H9 (cell line): Measurements from ENCODE around the gene RANBP17. TPM values are rescaled to one million over a fixed set of nuclear protein-coding genes. Genes with fewer than 3 reads are reported as not detected.

ENCODE experiments used
- DNase-seq: peaks from one replicate; pipeline ENCODE4 v3.0.0-alpha.2; 2017
- H2AFZ ChIP-seq: one replicate; pipeline ENCODE4 v1.6.1; 2013; ENCODE audit warnings: mild to moderate bottlenecking, low read length, control low read depth, moderate library complexity
- H2AK5ac ChIP-seq: 2 replicates; pipeline ENCODE4 v1.6.1; 2013; ENCODE audit warnings: low read length, control low read depth, mixed read lengths; ENCODE audit not compliant: insufficient read length
- H2BK120ac ChIP-seq: one replicate; pipeline ENCODE4 v1.6.1; 2013; ENCODE audit warnings: low read depth, mild to moderate bottlenecking, low read length, control low read depth, inconsistent platforms; ENCODE audit not compliant: poor library complexity, severe bottlenecking
- H2BK12ac ChIP-seq: 2 replicates; pipeline ENCODE4 v1.6.1; 2013; ENCODE audit warnings: low read length, control low read depth, mixed read lengths, low read depth; ENCODE audit not compliant: insufficient read length
- H2BK15ac ChIP-seq: 2 replicates; pipeline ENCODE4 v1.6.1; 2013; ENCODE audit warnings: low read depth, low read length, control low read depth
- H2BK20ac ChIP-seq: one replicate; pipeline ENCODE4 v1.6.1; 2013; ENCODE audit warnings: low read depth, mild to moderate bottlenecking, low read length, control low read depth, inconsistent platforms; ENCODE audit not compliant: poor library complexity, severe bottlenecking
- H2BK5ac ChIP-seq: 2 replicates; pipeline ENCODE4 v1.6.1; 2013; ENCODE audit warnings: low read length, control low read depth, mixed read lengths; ENCODE audit not compliant: insufficient read length
- H3K14ac ChIP-seq: 2 replicates; pipeline ENCODE4 v1.6.1; 2013; ENCODE audit warnings: low read length, control low read depth; ENCODE audit not compliant: insufficient read depth
- H3K18ac ChIP-seq: 2 replicates; pipeline ENCODE4 v1.6.1; 2013; ENCODE audit warnings: low read depth, mild to moderate bottlenecking, mixed read lengths, low read length, control low read depth; ENCODE audit not compliant: insufficient read length
- H3K23ac ChIP-seq: 2 replicates; pipeline ENCODE4 v1.6.1; 2013; ENCODE audit warnings: low read length, control low read depth, mixed read lengths, low read depth; ENCODE audit not compliant: insufficient read length
- H3K23me2 ChIP-seq: 2 replicates; pipeline ENCODE4 v1.6.1; 2013; ENCODE audit warnings: low read depth, mild to moderate bottlenecking, mixed read lengths, low read length, control low read depth; ENCODE audit not compliant: insufficient read length, poor library complexity, severe bottlenecking
- H3K27ac ChIP-seq: 2 replicates; pipeline ENCODE4 v1.5.1; 2013; ENCODE audit warnings: low read length, control low read depth, mixed read lengths, low read depth; ENCODE audit not compliant: insufficient read length
- H3K27me3 ChIP-seq: 2 replicates; pipeline ENCODE4 v1.6.1; 2013; ENCODE audit warnings: low read length, control low read depth, inconsistent platforms; ENCODE audit not compliant: insufficient read depth
- H3K4ac ChIP-seq: 2 replicates; pipeline ENCODE4 v1.6.1; 2013; ENCODE audit warnings: low read depth, mild to moderate bottlenecking, control low read depth, inconsistent platforms, low read length, moderate library complexity
- H3K4me1 ChIP-seq: 2 replicates; pipeline ENCODE4 v1.6.1; 2013; ENCODE audit warnings: low read length, control low read depth, inconsistent platforms; ENCODE audit not compliant: insufficient read depth
- H3K4me2 ChIP-seq: 2 replicates; pipeline ENCODE4 v1.6.1; 2013; ENCODE audit warnings: low read length, control low read depth, mixed read lengths; ENCODE audit not compliant: insufficient read length, insufficient read depth
- H3K56ac ChIP-seq: 2 replicates; pipeline ENCODE4 v1.6.1; 2013; ENCODE audit warnings: low read depth, mild to moderate bottlenecking, mixed read lengths, low read length, control low read depth; ENCODE audit not compliant: insufficient read length
- H3K79me1 ChIP-seq: 2 replicates; pipeline ENCODE4 v1.6.1; 2013; ENCODE audit warnings: low read depth, mild to moderate bottlenecking, moderate library complexity, low read length, control low read depth, inconsistent platforms; ENCODE audit not compliant: insufficient read depth, poor library complexity, severe bottlenecking
- H3K79me2 ChIP-seq: 2 replicates; pipeline ENCODE4 v1.6.1; 2013; ENCODE audit warnings: low read length, control low read depth, inconsistent platforms; ENCODE audit not compliant: insufficient read depth
- H3K9ac ChIP-seq: 2 replicates; pipeline ENCODE4 v1.6.1; 2013; ENCODE audit warnings: low read length, control low read depth, mixed read lengths; ENCODE audit not compliant: insufficient read length; ENCODE audit errors: extremely low read depth
- H3K9me3 ChIP-seq: one replicate; pipeline ENCODE4 v1.6.1; 2013; ENCODE audit warnings: low read depth, low read length, inconsistent platforms; ENCODE audit not compliant: control insufficient read depth
- H3T11ph ChIP-seq: one replicate; pipeline ENCODE4 v1.6.1; 2013; ENCODE audit warnings: mild to moderate bottlenecking, low read length, control low read depth, inconsistent platforms
- H4K20me1 ChIP-seq: one replicate; pipeline ENCODE4 v1.6.1; 2013; ENCODE audit not compliant: control insufficient read depth, insufficient read length, insufficient read depth
- H4K5ac ChIP-seq: 2 replicates; pipeline ENCODE4 v1.6.1; 2013; ENCODE audit warnings: low read depth, mild to moderate bottlenecking, mixed read lengths, low read length, control low read depth; ENCODE audit not compliant: insufficient read length
- H4K8ac ChIP-seq: replicated peaks from 2 replicates; pipeline ENCODE4 v1.6.1; 2013; ENCODE audit warnings: low read length, control low read depth, mixed read lengths, low read depth; ENCODE audit not compliant: insufficient read length
- H4K91ac ChIP-seq: 2 replicates; pipeline ENCODE4 v1.6.1; 2013; ENCODE audit warnings: low read depth, mild to moderate bottlenecking, moderate library complexity, mixed read lengths, low read length, control low read depth; ENCODE audit not compliant: insufficient read length
- H3K27ac Mint-ChIP-seq, 3 experiments: 2 replicates in 2 of 3; 3 replicates in 1 of 3; pipeline ENCODE4 v1.8.0; 2020 to 2021; ENCODE audit warnings: mixed read lengths in 3 of 3, mild to moderate bottlenecking in 1 of 3, moderate library complexity in 1 of 3
- H3K27me3 Mint-ChIP-seq: 2 replicates; pipeline ENCODE4 v1.8.0; 2021; ENCODE audit warnings: low read depth, mild to moderate bottlenecking, moderate library complexity, mixed read lengths
- H3K36me3 Mint-ChIP-seq, 3 experiments: 2 replicates in 2 of 3; 3 replicates in 1 of 3; pipeline ENCODE4 v1.8.0; 2020 to 2021; ENCODE audit warnings: low read depth in 3 of 3, mixed read lengths in 3 of 3; ENCODE audit not compliant: insufficient read depth in 1 of 3
- H3K4me1 Mint-ChIP-seq, 2 experiments: 2 replicates each; pipeline ENCODE4 v1.8.0; 2020; ENCODE audit warnings: mixed read lengths in 2 of 2
- H3K4me3 Mint-ChIP-seq, 2 experiments: 2 replicates in 1 of 2; 3 replicates in 1 of 2; pipeline ENCODE4 v1.8.0; 2020 to 2021; ENCODE audit warnings: mild to moderate bottlenecking in 2 of 2, mixed read lengths in 2 of 2, moderate library complexity in 1 of 2
- H3K9me3 Mint-ChIP-seq, 2 experiments: 2 replicates in 1 of 2; 3 replicates in 1 of 2; pipeline ENCODE4 v1.8.0; 2020; ENCODE audit warnings: mild to moderate bottlenecking in 2 of 2, mixed read lengths in 2 of 2, moderate library complexity in 1 of 2
- total RNA-seq: library from RNA; stranded (reverse); gene quantifications from 2 replicates; pipeline ENCODE4 v1.2.1, GENCODE V29; 2021
- TF ChIP-seq, protein P1 (sequence below): fragments of 200-600 bp; sonication (generic); conservative IDR thresholded peaks from 3 replicates; pipeline ENCODE4 v1.8.0; 2021; ENCODE audit warnings: antibody characterized with exemption, mild to moderate bottlenecking

Gene RANBP17
- total RNA-seq, 1 experiment from 2014 or later: 16.5 TPM

DNA sequence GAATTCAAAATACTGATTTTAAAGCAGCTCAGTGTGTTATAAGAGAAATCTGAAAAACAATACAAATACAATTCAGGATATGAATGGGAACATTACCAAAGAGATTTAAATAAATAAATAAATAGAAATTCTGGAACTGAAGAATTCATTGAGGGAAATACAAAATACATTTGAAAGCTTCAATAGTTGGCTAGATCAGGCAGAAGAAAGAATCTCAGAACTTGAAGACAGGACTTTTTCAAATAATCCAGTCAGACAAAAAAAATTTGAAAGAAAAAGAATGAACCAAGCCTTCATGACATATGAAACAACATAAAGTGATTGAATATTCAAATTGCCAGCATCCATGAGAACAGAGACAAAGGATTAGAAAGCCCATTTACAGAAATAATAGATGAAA lies 387.6 kb downstream of the RANBP17 start:
- Histone ChIP-seq H4K91ac (no peak overlapping the region), H3K56ac (no peak overlapping the region), H2BK12ac (no peak overlapping the region), H2AFZ (no peak overlapping the region), H4K20me1 (no peaks in the 10 kb centered on the region), H3K9ac (no peak overlapping the region), H3K4me1 (no peaks in the 10 kb centered on the region), H2BK15ac (no peak overlapping the region), H3K9me3 (peaks cover 6% of the 10 kb centered on the region), H3K14ac (no peak overlapping the region), H2AK5ac (no peak overlapping the region), H3T11ph (no peak overlapping the region), H2BK120ac (no peak overlapping the region), H4K8ac (no peak overlapping the region), H3K4me2 (no peak overlapping the region), H2BK20ac (no peak overlapping the region), H3K79me1 (no peaks in the 10 kb centered on the region), H3K4ac (no peak overlapping the region), H4K5ac (no peak overlapping the region), H3K23ac (no peak overlapping the region), H3K23me2 (no peaks in the 10 kb centered on the region), H3K27ac (no peak overlapping the region), H3K18ac (no peak overlapping the region), H3K79me2 (no peaks in the 10 kb centered on the region), H3K27me3 (no peaks in the 10 kb centered on the region), H2BK5ac (no peak overlapping the region)
- DNase-seq: no peak
- Mint-ChIP-seq H3K27ac (no peak overlapping the region), H3K4me1 (no peaks in the 10 kb centered on the region), H3K9me3 (peaks cover 5 to 8% of the 10 kb centered on the region in 2 experiments; a peak in 4 of 5 replicates), H3K27me3 (no peaks in the 10 kb centered on the region), H3K36me3 (peaks cover 8 to 21% (median 17%) of the 10 kb centered on the region in 3 experiments), H3K4me3 (no peak overlapping the region)
- TF ChIP-seq, protein P1, sequence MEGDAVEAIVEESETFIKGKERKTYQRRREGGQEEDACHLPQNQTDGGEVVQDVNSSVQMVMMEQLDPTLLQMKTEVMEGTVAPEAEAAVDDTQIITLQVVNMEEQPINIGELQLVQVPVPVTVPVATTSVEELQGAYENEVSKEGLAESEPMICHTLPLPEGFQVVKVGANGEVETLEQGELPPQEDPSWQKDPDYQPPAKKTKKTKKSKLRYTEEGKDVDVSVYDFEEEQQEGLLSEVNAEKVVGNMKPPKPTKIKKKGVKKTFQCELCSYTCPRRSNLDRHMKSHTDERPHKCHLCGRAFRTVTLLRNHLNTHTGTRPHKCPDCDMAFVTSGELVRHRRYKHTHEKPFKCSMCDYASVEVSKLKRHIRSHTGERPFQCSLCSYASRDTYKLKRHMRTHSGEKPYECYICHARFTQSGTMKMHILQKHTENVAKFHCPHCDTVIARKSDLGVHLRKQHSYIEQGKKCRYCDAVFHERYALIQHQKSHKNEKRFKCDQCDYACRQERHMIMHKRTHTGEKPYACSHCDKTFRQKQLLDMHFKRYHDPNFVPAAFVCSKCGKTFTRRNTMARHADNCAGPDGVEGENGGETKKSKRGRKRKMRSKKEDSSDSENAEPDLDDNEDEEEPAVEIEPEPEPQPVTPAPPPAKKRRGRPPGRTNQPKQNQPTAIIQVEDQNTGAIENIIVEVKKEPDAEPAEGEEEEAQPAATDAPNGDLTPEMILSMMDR: no peak
